Thoracic aorta (tissue), 2 donors: Measurements from ENCODE around the gene B3GALT4. TPM values are rescaled to one million over a fixed set of nuclear protein-coding genes. Genes with fewer than 3 reads are reported as not detected.

Experiments
- ATAC-seq: fragments of 150-250 bp; one replicate; pipeline ENCODE4 v1.8.0; 2017; ENCODE audit warnings: low read depth; ENCODE audit not compliant: insufficient number of reproducible peaks, low FRiP score
- DNase-seq: peaks from one replicate; pipeline ENCODE4 v3.0.0-alpha.2; 2020; ENCODE audit warnings: low spot score
- H3K27ac ChIP-seq, 2 donors: fragments of 200-600 bp; sonication (generic); 1 replicate in 1 of 2; 2 replicates in 1 of 2; pipeline ENCODE4 v1.5.1; 2016; ENCODE audit warnings: mild to moderate bottlenecking in 2 of 2, moderate library complexity in 2 of 2
- H3K27me3 ChIP-seq: fragments of 200-600 bp; sonication (generic); replicated peaks from 2 replicates; pipeline ENCODE4 v1.6.0; 2016; ENCODE audit warnings: mild to moderate bottlenecking; ENCODE audit not compliant: insufficient read depth
- H3K36me3 ChIP-seq: fragments of 200-600 bp; sonication (generic); one replicate; pipeline ENCODE4 v1.5.1; 2016
- H3K4me1 ChIP-seq, 2 donors: fragments of 200-600 bp; sonication (generic); 1 replicate in 1 of 2; 2 replicates in 1 of 2; pipeline versions ENCODE4 v1.5.1 to v1.6.0; 2016; ENCODE audit warnings: low read depth in 2 of 2, mild to moderate bottlenecking in 1 of 2; ENCODE audit not compliant: control insufficient read depth in 1 of 2
- H3K4me3 ChIP-seq: fragments of 200-600 bp; sonication (generic); 2 replicates; pipeline ENCODE4 v1.5.1; 2016; ENCODE audit warnings: mild to moderate bottlenecking
- H3K9me3 ChIP-seq: fragments of 200-600 bp; sonication (generic); 2 replicates; pipeline ENCODE4 v1.5.1; 2016
- CTCF ChIP-seq: fragments of 200-600 bp; sonication (generic); IDR thresholded peaks from one replicate; pipeline ENCODE4 v1.5.1; 2019; ENCODE audit warnings: antibody characterized with exemption
- total RNA-seq, 2 donors: library from RNA; depleted of rRNA; stranded (reverse); fragments of >200 nt; gene quantifications; one replicate each; pipeline versions ENCODE4 v1.1.0 to v1.2.3, GENCODE V29; 2016

B3GALT4 gene
- total RNA-seq, 2 donors from 2014 or later, result 18.1 to 27.3 TPM

- ATAC-seq (no peak), DNase-seq (no peak)
- Histone ChIP-seq H3K9me3 (no peaks in the 10 kb centered on the region), H3K4me1 (peaks cover 16 to 22% of the 10 kb centered on the region in 2 donors), H3K27ac (peak overlapping the region; percentile 70 to 78), H3K36me3 (peaks cover 21% of the 10 kb centered on the region), H3K27me3 (no peaks in the 10 kb centered on the region), H3K4me3 (peak overlapping the region; percentile 94)
- TF ChIP-seq CTCF, result no peak
Measured at GRCh38 chr6:33289784-33290315, 12.9 kb downstream of the B3GALT4 start.

- TF ChIP-seq CTCF, result no peak
- Histone ChIP-seq H3K4me1 (peaks cover 16 to 22% of the 10 kb centered on the region in 2 donors), H3K36me3 (peaks cover 22% of the 10 kb centered on the region), H3K27me3 (no peaks in the 10 kb centered on the region), H3K9me3 (no peaks in the 10 kb centered on the region), H3K27ac (no peak overlapping the region), H3K4me3 (peak overlapping the region; percentile 94)
- ATAC-seq (no peak), DNase-seq (no peak)
Measured at GRCh38 chr6:33290459-33290858, 13.5 kb downstream of the B3GALT4 start.

- Histone ChIP-seq H3K4me3 (no peak overlapping the region), H3K4me1 (peaks cover 18 to 24% of the 10 kb centered on the region in 2 donors), H3K36me3 (peaks cover 26% of the 10 kb centered on the region), H3K27me3 (no peaks in the 10 kb centered on the region), H3K27ac (no peak overlapping the region), H3K9me3 (no peaks in the 10 kb centered on the region)
- TF ChIP-seq CTCF, result no peak
- no peak for ATAC-seq
- no peak for DNase-seq
Measured at GRCh38 chr6:33292996-33293682, 16.2 kb downstream of the B3GALT4 start.

DNA sequence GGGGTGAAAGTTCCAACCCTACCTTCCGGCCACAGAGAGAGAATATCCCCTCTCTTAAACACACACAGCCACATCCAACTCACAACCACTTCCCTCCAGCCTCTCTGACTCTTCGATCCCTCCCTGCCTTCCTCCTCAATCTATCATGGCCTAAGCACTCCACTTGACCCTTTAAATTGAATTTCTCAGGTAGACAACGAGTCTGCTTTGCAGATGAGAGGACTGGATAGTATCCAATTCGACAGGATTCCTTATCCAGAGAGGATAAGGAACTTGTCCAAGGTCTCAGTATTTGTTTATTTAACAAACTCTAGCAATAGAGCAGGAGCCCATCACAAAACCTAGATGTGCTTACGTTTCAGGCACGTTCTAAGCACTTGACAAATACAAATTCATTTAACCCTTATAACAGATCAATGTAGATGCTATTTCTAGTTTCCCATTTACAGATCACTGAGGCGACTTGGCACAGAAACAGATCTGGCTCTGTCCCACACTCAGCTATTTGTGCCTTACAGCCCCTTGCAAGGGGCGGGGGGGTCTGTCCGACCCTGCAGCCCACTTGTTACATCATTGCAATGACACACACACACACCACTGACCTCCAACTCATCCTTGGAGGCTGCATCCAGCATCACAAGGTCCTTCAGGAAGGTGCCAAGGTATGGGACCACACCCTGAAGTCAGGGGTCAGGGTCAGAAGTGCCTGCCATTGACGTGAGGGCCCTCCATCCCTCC lies 17.3 kb downstream of the B3GALT4 start:
- TF ChIP-seq CTCF, result no peak
- peaks cover 13 to 18% of the 10 kb centered on the region in 2 donors for H3K4me1 ChIP-seq
- peaks cover 26% of the 10 kb centered on the region for H3K36me3 ChIP-seq
- DNase-seq (no peak), ATAC-seq (no peak)
- H3K27me3 ChIP-seq, result no peaks in the 10 kb centered on the region
- H3K4me3 ChIP-seq, result no peak overlapping the region
- no peak overlapping the region for H3K27ac ChIP-seq
- no peaks in the 10 kb centered on the region for H3K9me3 ChIP-seq

GRCh38 chr6:33295621-33296369 lies 18.9 kb downstream of the B3GALT4 start:
- Histone ChIP-seq H3K27ac (no peak overlapping the region), H3K4me1 (peaks cover 15 to 18% of the 10 kb centered on the region in 2 donors), H3K9me3 (no peaks in the 10 kb centered on the region), H3K27me3 (no peaks in the 10 kb centered on the region), H3K36me3 (peaks cover 26% of the 10 kb centered on the region), H3K4me3 (no peak overlapping the region)
- no peak for TF ChIP-seq CTCF
- DNase-seq (no peak), ATAC-seq (no peak)
